Measurements from ENCODE around the gene DLGAP3.
"Not testable (repeated sequence)": the region's sequence is repeated elsewhere in the genome, so short reads cannot be mapped to it uniquely, and the experiment has no call there.

The DLGAP3 gene

GRCh38 chr1:34929497-34929852, at the start of gene DLGAP3:
DLGAP3 (minus strand) TSS chr1:34929650; CDS start chr1:34905383, 24,267 bp downstream.
- no peak for DNase-seq

GRCh38 chr1:34978921-34979320, 49.5 kb upstream of the DLGAP3 start:
- DNase-seq, result no peak

- no peak for DNase-seq
These were observed 48.4 kb upstream of the DLGAP3 start for GRCh38 chr1:34977858-34978257.

GRCh38 chr1:34977210-34977471, 47.7 kb upstream of the DLGAP3 start:
- no peak for DNase-seq

- DNase-seq, result no peak
These were observed 47.1 kb upstream of the DLGAP3 start for GRCh38 chr1:34976384-34977209.

- DNase-seq, result no peak
These were observed 46.3 kb upstream of the DLGAP3 start for GRCh38 chr1:34975771-34976170.

- no peak for DNase-seq
These were observed 45.9 kb upstream of the DLGAP3 start for GRCh38 chr1:34975338-34975737.

GRCh38 chr1:34974626-34975025, 45.2 kb upstream of the DLGAP3 start:
- no peak for DNase-seq

- DNase-seq, result no peak
These were observed 43.9 kb upstream of the DLGAP3 start for GRCh38 chr1:34973326-34973725.

GRCh38 chr1:34970829-34971228, 41.4 kb upstream of the DLGAP3 start:
- no peak for DNase-seq

GRCh38 chr1:34970220-34970735, 40.8 kb upstream of the DLGAP3 start:
- no peak for DNase-seq

- DNase-seq, result not testable (repeated sequence)
These were observed 38.8 kb upstream of the DLGAP3 start for GRCh38 chr1:34968297-34968696.

GRCh38 chr1:34967672-34968071, 38.2 kb upstream of the DLGAP3 start:
- DNase-seq, result not testable (repeated sequence)

- no peak for DNase-seq
These were observed 36.1 kb upstream of the DLGAP3 start for GRCh38 chr1:34965597-34965996.

- no peak for DNase-seq
These were observed 21.0 kb upstream of the DLGAP3 start for GRCh38 chr1:34950428-34950827.

GRCh38 chr1:34948739-34949138, 19.3 kb upstream of the DLGAP3 start:
- not testable (repeated sequence) for DNase-seq

GRCh38 chr1:34947641-34948314, 18.3 kb upstream of the DLGAP3 start:
- not testable (repeated sequence) for DNase-seq

GRCh38 chr1:34946211-34946610, 16.8 kb upstream of the DLGAP3 start:
- no peak for DNase-seq

- not testable (repeated sequence) for DNase-seq
These were observed 12.3 kb upstream of the DLGAP3 start for GRCh38 chr1:34941798-34942197.

- DNase-seq, result no peak
These were observed 1.2 kb upstream of the DLGAP3 start for GRCh38 chr1:34930702-34931071.

- DNase-seq, result no peak
These were observed 627 bp upstream of the DLGAP3 start for GRCh38 chr1:34929853-34930701.

- no peak for DNase-seq
These were observed 552 bp downstream of the DLGAP3 start for GRCh38 chr1:34928699-34929496.
